Tibial nerve (tissue), 4 donors: ENCODE data around the gene ZG16B. TPM values are rescaled to one million over a fixed set of nuclear protein-coding genes. Genes with fewer than 3 reads are reported as not detected.

Experiments
- DNase-seq, 2 donors: peaks; one replicate each; pipeline ENCODE4 v3.0.0-alpha.2; 2019; ENCODE audit warnings: low spot score in 2 of 2
- H3K27ac ChIP-seq, 4 donors: fragments of 200-600 bp; sonication (generic) in 3 of 4; one replicate each; pipeline ENCODE4 v1.5.1; 2017 to 2019; ENCODE audit warnings: mild to moderate bottlenecking in 1 of 4
- H3K27me3 ChIP-seq, 2 donors: fragments of 200-600 bp; sonication (generic) in 1 of 2; one replicate each; pipeline versions ENCODE4 v1.5.1 to v1.6.0; 2017 to 2019
- H3K36me3 ChIP-seq, 3 donors: fragments of 200-600 bp; sonication (generic); one replicate each; pipeline ENCODE4 v1.5.1; 2018 to 2019
- H3K4me1 ChIP-seq, 4 donors: fragments of 200-600 bp; sonication (generic) in 3 of 4; one replicate each; pipeline ENCODE4 v1.5.1; 2017 to 2019
- H3K4me3 ChIP-seq, 4 donors: fragments of 200-600 bp; sonication (generic) in 3 of 4; one replicate each; pipeline ENCODE4 v1.5.1; 2017 to 2019; ENCODE audit warnings: mild to moderate bottlenecking in 1 of 4, moderate library complexity in 1 of 4
- H3K9me3 ChIP-seq, 4 donors: fragments of 200-600 bp; sonication (generic) in 3 of 4; one replicate each; pipeline ENCODE4 v1.5.1; 2017 to 2019
- CTCF ChIP-seq, 5 experiments: fragments of 200-600 bp in 3 of 5; fragments of 450-650 bp in 2 of 5; sonication (generic) in 3 of 5; IDR thresholded peaks; one replicate each; pipeline ENCODE4 v1.5.1; 2016 to 2019; ENCODE audit warnings: antibody characterized with exemption in 5 of 5, mild to moderate bottlenecking in 3 of 5, moderate library complexity in 2 of 5
- EP300 ChIP-seq, 2 donors: sonication (generic); formaldehyde crosslinking; IDR thresholded peaks; one replicate each; pipeline ENCODE4 v1.6.1; 2017; ENCODE audit warnings: antibody characterized with exemption in 2 of 2, mild to moderate bottlenecking in 1 of 2
- POLR2A ChIP-seq, 2 donors: fragments of 450-650 bp; IDR thresholded peaks; one replicate each; pipeline ENCODE4 v1.6.1; 2017; ENCODE audit warnings: antibody characterized with exemption in 2 of 2, mild to moderate bottlenecking in 2 of 2, moderate library complexity in 2 of 2
- WGBS, 2 donors: methylation state at CpG; one replicate each; pipeline ENCODE4 v1.1.5; 2018; 5-methylcytosine and 5-hydroxymethylcytosine counted together
- total RNA-seq, 4 donors: library from RNA; depleted of rRNA; stranded (reverse); fragments of >200 nt; gene quantifications; one replicate each; pipeline ENCODE4 v1.1.0, GENCODE V29; 2016

ZG16B gene
- total RNA-seq, 4 donors from 2014 or later: not detected

- Histone ChIP-seq H3K4me3 (no peak overlapping the region), H3K9me3 (no peaks in the 10 kb centered on the region), H3K27me3 (peaks cover 0 to 78% of the 10 kb centered on the region in 2 donors), H3K36me3 (no peaks in the 10 kb centered on the region), H3K4me1 (peaks cover 0 to 14% (median 8%) of the 10 kb centered on the region in 4 donors), H3K27ac (no peak overlapping the region)
- 15 to 24% methylated on average over 7 of the region's 7 CpGs for WGBS, 2 donors
- DNase-seq: no peak
- TF ChIP-seq CTCF (IDR thresholded peaks at IDR 0.05): no peak
These were observed 42.1 kb upstream of the ZG16B start for GRCh38 chr16:2787961-2788360.

- Histone ChIP-seq H3K27me3 (peaks cover 0 to 77% of the 10 kb centered on the region in 2 donors), H3K4me1 (peaks cover 0 to 5% (median 3%) of the 10 kb centered on the region in 4 donors), H3K27ac (no peak overlapping the region), H3K36me3 (no peaks in the 10 kb centered on the region), H3K4me3 (no peak overlapping the region), H3K9me3 (no peaks in the 10 kb centered on the region)
- TF ChIP-seq EP300 (IDR thresholded peaks at IDR 0.05) (no peak), POLR2A (IDR thresholded peaks at IDR 0.05) (no peak), CTCF (IDR thresholded peaks at IDR 0.05) (no peak)
- 68 to 74% methylated on average over 5 of the region's 5 CpGs for WGBS, 2 donors
- no peak for DNase-seq
These were observed 39.5 kb upstream of the ZG16B start for GRCh38 chr16:2790631-2791030.

GRCh38 chr16:2791174-2791573 is 38.9 kb upstream of the ZG16B start:
- Histone ChIP-seq H3K9me3 (no peaks in the 10 kb centered on the region), H3K27ac (no peak overlapping the region), H3K36me3 (no peaks in the 10 kb centered on the region), H3K4me3 (no peak overlapping the region), H3K27me3 (peaks cover 0 to 72% of the 10 kb centered on the region in 2 donors), H3K4me1 (no peaks in the 10 kb centered on the region)
- no peak for DNase-seq
- WGBS, 2 donors: 74 to 76% methylated on average over 8 of the region's 8 CpGs
- TF ChIP-seq EP300 (IDR thresholded peaks at IDR 0.05) (no peak), POLR2A (IDR thresholded peaks at IDR 0.05) (no peak), CTCF (IDR thresholded peaks at IDR 0.05) (no peak)

- H3K36me3 ChIP-seq: no peaks in the 10 kb centered on the region
- H3K9me3 ChIP-seq: no peaks in the 10 kb centered on the region
- no peak overlapping the region for H3K27ac ChIP-seq
- peaks cover 0 to 62% of the 10 kb centered on the region in 2 donors for H3K27me3 ChIP-seq
- WGBS, 2 donors: 80 to 85% methylated on average over 10 of the region's 10 CpGs
- no peaks in the 10 kb centered on the region for H3K4me1 ChIP-seq
- TF ChIP-seq CTCF (IDR thresholded peaks at IDR 0.05) (no peak), POLR2A (IDR thresholded peaks at IDR 0.05) (no peak), EP300 (IDR thresholded peaks at IDR 0.05) (no peak)
- no peak overlapping the region for H3K4me3 ChIP-seq
- no peak for DNase-seq
These were observed 37.2 kb upstream of the ZG16B start for GRCh38 chr16:2792940-2793339.

- no peaks in the 10 kb centered on the region for H3K9me3 ChIP-seq
- no peak overlapping the region for H3K4me3 ChIP-seq
- no peak for DNase-seq
- TF ChIP-seq EP300 (IDR thresholded peaks at IDR 0.05): no peak
- TF ChIP-seq CTCF (IDR thresholded peaks at IDR 0.05): no peak
- no peak for TF ChIP-seq POLR2A (IDR thresholded peaks at IDR 0.05)
- no peaks in the 10 kb centered on the region for H3K4me1 ChIP-seq
- H3K27me3 ChIP-seq: peaks cover 0 to 44% of the 10 kb centered on the region in 2 donors
- H3K27ac ChIP-seq: no peak overlapping the region
- 62 to 65% methylated on average over 7 of the region's 7 CpGs for WGBS, 2 donors
- no peaks in the 10 kb centered on the region for H3K36me3 ChIP-seq
These were observed 34.5 kb upstream of the ZG16B start for GRCh38 chr16:2795395-2796143.
